NCI-H146 treated with DMSO at 0.1 percent for 48 hours (cell line): Measurements from ENCODE around the gene PSD4.
A peak's percentile ranks its signal among the peaks of the same experiment; 100 is the strongest.

ENCODE experiments used
- DNase-seq: peaks from one replicate; lab custom pipeline; 2025; ENCODE audit not compliant: unreplicated experiment; lab: John Stamatoyannopoulos, UW

PSD4 gene

GRCh38 chr2:113173542-113174375 is at the start of gene PSD4:
Gene PSD4 (plus strand): TSS chr2:113173971. CDS start chr2:113182457, 8,486 bp downstream.
- no peak for DNase-seq

GRCh38 chr2:113124181-113124961 is 49.4 kb upstream of the PSD4 start:
- no peak for DNase-seq

GRCh38 chr2:113124984-113125855 is 48.6 kb upstream of the PSD4 start:
- no peak for DNase-seq

GRCh38 chr2:113126845-113127645 is 46.7 kb upstream of the PSD4 start, which contains the start of gene IL1RN:
Gene IL1RN (plus strand): TSS chr2:113127598. CDS start chr2:113127625, 27 bp downstream.
- no peak for DNase-seq

GRCh38 chr2:113127646-113128570 is 45.9 kb upstream of the PSD4 start:
- no peak for DNase-seq

- DNase-seq: no peak
Measured at GRCh38 chr2:113129519-113130078, 44.2 kb upstream of the PSD4 start.

- no peak for DNase-seq
Measured at GRCh38 chr2:113131352-113132185, 42.2 kb upstream of the PSD4 start.

- no peak for DNase-seq
Measured at GRCh38 chr2:113132414-113133021, 41.3 kb upstream of the PSD4 start.

- no peak for DNase-seq
Measured at GRCh38 chr2:113133704-113134598, 39.8 kb upstream of the PSD4 start.

- DNase-seq: no peak
Measured at GRCh38 chr2:113134717-113135116, 39.1 kb upstream of the PSD4 start.

GRCh38 chr2:113135317-113135716 is 38.5 kb upstream of the PSD4 start:
- DNase-seq: no peak

GRCh38 chr2:113136828-113137775 is 36.7 kb upstream of the PSD4 start:
- peak; percentile 18 for DNase-seq

GRCh38 chr2:113137827-113138226 is 35.9 kb upstream of the PSD4 start:
- no peak for DNase-seq

GRCh38 chr2:113138428-113139322 is 35.1 kb upstream of the PSD4 start:
- DNase-seq: peak; percentile 49
